ENCODE data around the gene PSMB11.

PSMB11 gene

GRCh38 chr14:23051141-23052057 is 9.4 kb downstream of the PSMB11 start:
- in situ Hi-C loops (cut with HindIII; ENCODE audit: low pct_unique_long_range_greater_than_20kb, low sequenced_read_pairs): no loop called here
- no peak for TF ChIP-seq JUND (IDR thresholded peaks at IDR 0.05; ENCODE audit: low read depth)

GRCh38 chr14:23052182-23052623 is 10.2 kb downstream of the PSMB11 start:
- no peak for TF ChIP-seq JUND (IDR thresholded peaks at IDR 0.05; ENCODE audit: low read depth)
- no peak for DNase-seq (ENCODE audit: low read depth in 1 of 2, low spot score in 1 of 2)
- in situ Hi-C loops (cut with HindIII; ENCODE audit: low pct_unique_long_range_greater_than_20kb, low sequenced_read_pairs): no loop called here

More at GRCh38 chr14:23051141-23052057, 9.4 kb downstream of the PSMB11 start:
- no peak for DNase-seq (ENCODE audit: low read depth in 1 of 2, low spot score in 1 of 2)

- no peak for DNase-seq (ENCODE audit: low read depth in 1 of 2, low spot score in 1 of 2)
- TF ChIP-seq JUND (IDR thresholded peaks at IDR 0.05; ENCODE audit: low read depth): no peak
- in situ Hi-C loops (cut with HindIII; ENCODE audit: low pct_unique_long_range_greater_than_20kb, low sequenced_read_pairs): no loop called here
Observed at GRCh38 chr14:23052671-23053070, 10.7 kb downstream of the PSMB11 start.

GRCh38 chr14:23053426-23053825 is 11.4 kb downstream of the PSMB11 start:
- no peak for DNase-seq (ENCODE audit: low read depth in 1 of 2, low spot score in 1 of 2)
- TF ChIP-seq JUND (IDR thresholded peaks at IDR 0.05; ENCODE audit: low read depth): no peak
- in situ Hi-C loops (cut with HindIII; ENCODE audit: low pct_unique_long_range_greater_than_20kb, low sequenced_read_pairs): no loop called here

GRCh38 chr14:23054000-23054811 is 12.2 kb downstream of the PSMB11 start:
- DNase-seq (ENCODE audit: low read depth in 1 of 2, low spot score in 1 of 2): no peak
- in situ Hi-C loops (cut with HindIII; ENCODE audit: low pct_unique_long_range_greater_than_20kb, low sequenced_read_pairs): no loop called here
- no peak for TF ChIP-seq JUND (IDR thresholded peaks at IDR 0.05; ENCODE audit: low read depth)

GRCh38 chr14:23055147-23055550 is 13.1 kb downstream of the PSMB11 start:
- TF ChIP-seq JUND (IDR thresholded peaks at IDR 0.05; ENCODE audit: low read depth): no peak
- in situ Hi-C loops (cut with HindIII; ENCODE audit: low pct_unique_long_range_greater_than_20kb, low sequenced_read_pairs): no loop called here
- no peak for DNase-seq (ENCODE audit: low read depth in 1 of 2, low spot score in 1 of 2)

GRCh38 chr14:23055621-23056144 is 13.7 kb downstream of the PSMB11 start:
- no peak for DNase-seq (ENCODE audit: low read depth in 1 of 2, low spot score in 1 of 2)
- in situ Hi-C loops (cut with HindIII; ENCODE audit: low pct_unique_long_range_greater_than_20kb, low sequenced_read_pairs): no loop called here
- TF ChIP-seq JUND (IDR thresholded peaks at IDR 0.05; ENCODE audit: low read depth): no peak

- TF ChIP-seq JUND (IDR thresholded peaks at IDR 0.05; ENCODE audit: low read depth): no peak
- peak; percentile 64 to 86 for DNase-seq (ENCODE audit: low read depth in 1 of 2, low spot score in 1 of 2)
- in situ Hi-C loops (cut with HindIII; ENCODE audit: low pct_unique_long_range_greater_than_20kb, low sequenced_read_pairs): no loop called here
Observed at GRCh38 chr14:23056145-23056955, 14.3 kb downstream of the PSMB11 start.

- DNase-seq (ENCODE audit: low read depth in 1 of 2, low spot score in 1 of 2): peak; percentile 77 to 81
- no peak for TF ChIP-seq JUND (IDR thresholded peaks at IDR 0.05; ENCODE audit: low read depth)
- in situ Hi-C loops (cut with HindIII; ENCODE audit: low pct_unique_long_range_greater_than_20kb, low sequenced_read_pairs): no loop called here
Observed at GRCh38 chr14:23056956-23057756, 15.1 kb downstream of the PSMB11 start, which contains the start of gene CDH24. Gene CDH24, minus strand, starts transcription at chr14:23057520. Its CDS starts 1,787 bp downstream, at chr14:23055733.

- no peak for TF ChIP-seq JUND (IDR thresholded peaks at IDR 0.05; ENCODE audit: low read depth)
- DNase-seq (ENCODE audit: low read depth in 1 of 2, low spot score in 1 of 2): peak; percentile 83 to 85
- in situ Hi-C loops (cut with HindIII; ENCODE audit: low pct_unique_long_range_greater_than_20kb, low sequenced_read_pairs): no loop called here
Observed at GRCh38 chr14:23057757-23058653, 16.0 kb downstream of the PSMB11 start.

All from T47D (cell line).